ENCODE data around the gene FILIP1.
"Not testable (repeated sequence)": the region's sequence is repeated elsewhere in the genome, so short reads cannot be mapped to it uniquely, and the experiment has no call there.

Gene FILIP1

DNA sequence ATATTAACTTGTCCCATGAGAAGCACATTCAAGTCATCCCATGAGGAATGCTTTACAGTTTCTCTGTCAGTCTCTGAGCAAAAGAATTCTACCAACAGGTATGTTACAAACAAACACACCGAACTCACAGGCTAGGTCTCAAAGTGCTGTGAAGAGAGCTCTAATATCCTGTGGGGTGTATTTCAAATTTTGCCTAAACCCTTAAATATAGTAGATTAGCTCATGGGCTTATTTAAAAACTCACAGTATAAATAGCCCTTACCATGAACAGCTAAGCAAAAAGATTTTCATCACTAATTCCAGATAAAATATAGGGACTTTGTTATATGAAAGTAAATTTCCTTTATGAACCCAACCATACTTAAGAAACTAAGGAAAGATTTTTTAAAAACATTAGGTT is 77.8 kb downstream of the FILIP1 start:
- DNase-seq = no peak

DNA sequence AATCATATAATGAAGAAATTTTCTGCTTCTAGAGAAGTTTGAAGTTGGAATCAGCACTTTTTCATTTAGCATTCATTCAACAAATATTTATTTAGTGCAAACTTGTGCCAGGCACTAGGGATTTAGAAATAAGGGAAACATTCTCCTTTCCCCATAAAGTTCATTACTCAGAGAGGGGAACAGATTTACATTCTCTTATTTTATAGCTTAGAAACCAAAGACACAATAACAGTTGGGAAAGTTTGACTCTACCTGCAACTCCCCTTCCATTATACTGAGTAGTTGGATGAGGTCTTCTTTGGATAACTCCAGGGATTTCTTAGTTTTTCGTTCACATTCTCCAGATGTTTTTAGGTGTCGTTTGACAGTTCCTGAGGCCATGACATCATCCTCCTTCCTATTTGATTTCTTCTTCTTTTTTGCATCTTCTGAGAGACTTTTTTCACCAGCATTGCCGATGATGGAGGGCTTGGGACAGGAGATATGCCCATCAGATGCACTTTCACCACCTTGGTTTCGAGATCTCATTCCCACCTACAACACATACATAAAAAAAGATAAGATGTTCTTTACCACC is 79.1 kb downstream of the FILIP1 start:
- no peak for DNase-seq

DNA sequence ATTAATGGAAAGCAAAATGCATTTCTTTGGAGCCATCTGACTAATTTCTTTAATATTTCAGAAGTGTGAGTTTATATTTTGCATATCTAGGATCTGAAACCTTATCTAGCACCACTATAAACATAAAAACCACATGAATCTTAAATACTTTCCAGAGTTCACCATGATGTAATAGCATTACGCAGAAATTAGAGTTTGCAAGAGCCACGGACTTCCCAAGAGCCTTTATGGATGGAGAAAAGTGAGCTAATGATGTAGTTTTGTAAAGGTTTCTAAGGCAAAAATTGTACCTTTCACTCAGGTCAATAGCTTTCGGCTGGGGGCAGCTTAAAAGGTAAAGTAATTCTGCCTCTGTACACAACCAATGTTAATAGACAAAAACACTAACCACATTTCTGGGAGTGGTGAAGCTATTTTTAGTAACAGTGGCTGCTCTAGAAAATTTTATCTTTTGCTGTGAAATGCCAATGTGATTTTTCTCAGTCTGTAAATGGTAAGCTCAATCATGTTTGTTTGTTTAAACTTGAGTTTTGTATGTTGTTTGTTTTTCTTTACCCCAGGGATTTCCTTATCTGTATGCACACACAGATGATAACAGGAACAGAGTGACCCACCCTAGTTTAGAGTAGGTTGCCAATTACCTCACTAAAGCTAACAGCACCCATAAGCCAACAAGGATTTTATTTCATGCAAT is 80.5 kb downstream of the FILIP1 start:
- DNase-seq = no peak

DNA sequence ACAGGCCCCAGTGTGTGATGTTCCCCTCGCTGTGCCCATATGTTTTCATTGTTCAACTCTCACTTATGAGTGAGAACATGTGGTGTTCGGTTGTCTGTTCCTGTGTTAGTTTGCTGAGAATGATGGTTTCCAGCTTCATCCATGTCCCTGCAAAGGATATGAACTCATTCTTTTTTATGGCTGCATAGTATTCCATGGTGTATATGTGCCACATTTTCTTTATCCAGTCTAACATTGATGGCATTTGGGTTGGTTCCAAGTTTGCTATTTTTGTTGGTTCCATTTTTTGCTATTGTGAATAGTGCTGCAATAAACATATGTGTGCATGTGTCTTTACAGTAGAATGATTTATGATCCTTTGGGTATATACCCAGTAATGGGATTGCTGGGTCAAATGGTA is 83.0 kb downstream of the FILIP1 start:
- DNase-seq = not testable (repeated sequence)

DNA sequence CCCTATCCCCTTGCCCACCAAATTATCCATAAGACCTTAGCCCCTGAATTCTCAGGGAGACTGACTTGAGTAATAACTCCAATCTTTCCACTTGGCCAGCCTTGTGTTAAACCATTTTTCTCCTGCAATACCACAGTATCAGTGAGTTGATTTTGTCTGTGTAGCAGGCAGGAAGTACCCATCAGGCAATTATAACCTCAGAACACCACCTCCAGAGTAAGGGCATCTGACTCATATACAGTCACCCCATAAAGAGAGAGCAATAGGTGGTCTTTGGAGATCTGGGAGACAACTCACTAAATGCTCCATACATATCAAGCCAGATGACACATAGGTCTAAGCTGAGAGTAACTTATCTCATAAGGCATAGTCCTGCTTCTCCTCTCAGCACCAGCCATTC is 83.7 kb downstream of the FILIP1 start:
- no peak for DNase-seq

DNA sequence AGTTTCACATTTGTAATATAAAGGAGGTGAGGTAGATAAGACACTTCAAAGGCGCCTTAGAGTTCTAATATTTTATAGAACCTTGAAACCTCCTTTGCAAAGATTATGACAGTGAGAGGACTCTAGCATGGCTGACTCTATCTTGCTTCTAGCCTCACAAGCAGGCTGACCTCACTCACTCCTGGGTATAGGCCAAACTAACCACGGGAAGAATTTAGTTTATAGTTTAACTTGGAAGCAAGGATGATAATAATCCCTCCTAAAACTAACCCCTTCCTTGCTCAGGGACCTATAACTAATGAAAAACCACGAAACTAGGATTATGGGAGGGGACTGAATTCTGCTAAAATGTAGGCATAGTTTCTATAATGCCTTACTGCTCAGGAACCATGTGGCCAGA is 84.3 kb downstream of the FILIP1 start:
- DNase-seq = no peak

DNA sequence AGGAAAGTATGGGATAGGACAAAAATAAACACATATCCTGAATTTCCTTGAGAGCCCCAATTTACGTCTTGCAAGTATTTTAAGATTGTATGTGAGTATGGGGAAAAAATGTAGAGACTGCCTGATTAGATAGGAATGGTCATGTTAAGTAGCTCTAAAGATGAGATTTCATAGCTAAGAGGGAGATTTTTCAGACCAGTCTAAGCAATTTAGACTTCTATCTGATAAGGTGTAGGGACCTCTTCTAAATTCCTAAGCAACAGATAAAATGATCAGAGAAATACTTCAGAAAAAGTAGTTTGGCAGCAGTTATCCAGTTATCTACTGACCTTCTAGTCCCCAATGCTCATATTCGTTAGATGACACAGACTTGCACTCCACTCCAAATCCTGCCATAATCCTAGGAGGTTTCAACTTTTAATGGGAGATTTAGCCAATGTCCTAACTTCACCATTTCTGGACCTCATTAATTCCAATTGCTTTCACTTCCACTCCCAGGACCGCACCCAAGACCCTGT is 90.0 kb downstream of the FILIP1 start:
- no peak for DNase-seq

DNA sequence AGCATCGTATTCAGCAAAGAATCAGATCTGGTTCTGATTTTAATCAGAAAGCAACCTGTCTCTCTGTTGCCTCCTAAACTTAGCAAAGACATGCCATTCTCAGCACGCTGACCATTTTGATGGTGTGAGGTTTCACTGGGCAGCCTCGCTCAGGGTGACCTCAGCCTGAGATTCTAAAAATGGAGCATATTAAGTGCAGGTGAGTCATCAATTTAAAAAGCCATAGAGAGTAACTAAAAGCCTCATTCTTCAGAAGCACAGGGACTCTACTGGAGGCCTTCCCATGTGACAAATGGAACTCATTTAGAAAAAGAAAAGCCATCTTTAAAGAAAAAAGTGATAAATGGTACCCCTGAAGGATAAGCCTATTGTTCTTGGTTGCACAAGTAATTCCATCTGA is 91.3 kb downstream of the FILIP1 start:
- DNase-seq = no peak

DNA sequence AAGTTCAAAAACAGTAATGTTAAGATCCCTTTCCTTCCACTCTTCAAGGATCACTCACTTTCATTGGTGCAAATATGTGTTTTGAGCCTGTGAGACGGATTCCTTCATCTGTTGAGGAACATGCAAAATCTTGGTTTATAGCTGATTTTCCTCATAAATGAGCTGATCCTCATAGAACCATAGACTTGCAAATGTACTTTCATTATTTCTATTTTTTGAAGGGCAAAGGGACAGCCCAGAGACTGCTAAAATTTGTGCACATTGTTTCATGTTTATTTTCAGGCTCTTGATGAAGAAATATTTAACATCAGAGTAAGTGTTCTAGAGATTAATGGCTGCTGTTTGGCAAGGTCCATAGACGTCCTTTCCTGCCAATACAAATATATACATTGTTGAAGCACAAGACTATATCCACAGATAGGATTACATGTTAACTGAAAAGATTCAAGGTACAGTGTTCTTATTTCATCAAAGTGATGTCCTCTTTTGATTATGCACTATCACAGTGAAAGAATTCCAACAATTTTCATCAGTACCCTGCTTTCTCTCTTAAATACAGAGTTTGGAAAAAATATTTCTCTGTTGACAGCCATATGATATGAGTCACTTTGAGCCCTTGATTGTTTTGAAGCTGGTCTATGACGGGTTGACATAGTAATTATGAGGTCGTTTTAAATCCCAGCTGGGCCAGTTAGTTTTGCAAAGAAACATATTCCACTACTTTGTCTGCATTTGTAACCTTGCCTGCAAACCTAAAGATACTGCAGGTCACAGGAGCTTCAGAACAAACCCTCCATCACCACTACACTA is 95.7 kb downstream of the FILIP1 start:
- no peak for DNase-seq

DNA sequence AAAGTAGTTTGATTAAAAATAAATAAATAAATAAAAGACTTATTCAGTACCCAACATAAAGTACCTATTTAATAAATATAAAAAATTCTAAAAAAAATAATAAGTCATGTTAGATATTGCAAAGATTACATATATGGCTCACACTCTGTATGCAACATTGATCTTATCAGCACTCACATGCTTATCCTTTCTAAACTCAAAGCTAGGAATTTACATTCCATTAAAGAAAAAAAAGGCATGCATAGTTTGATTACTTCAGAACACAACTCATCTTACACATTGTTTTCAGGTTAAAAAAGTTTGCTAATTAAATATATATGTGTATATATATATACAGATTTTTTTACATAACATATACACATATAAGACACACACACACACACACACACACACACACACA is 96.4 kb downstream of the FILIP1 start:
- no peak for DNase-seq

DNA sequence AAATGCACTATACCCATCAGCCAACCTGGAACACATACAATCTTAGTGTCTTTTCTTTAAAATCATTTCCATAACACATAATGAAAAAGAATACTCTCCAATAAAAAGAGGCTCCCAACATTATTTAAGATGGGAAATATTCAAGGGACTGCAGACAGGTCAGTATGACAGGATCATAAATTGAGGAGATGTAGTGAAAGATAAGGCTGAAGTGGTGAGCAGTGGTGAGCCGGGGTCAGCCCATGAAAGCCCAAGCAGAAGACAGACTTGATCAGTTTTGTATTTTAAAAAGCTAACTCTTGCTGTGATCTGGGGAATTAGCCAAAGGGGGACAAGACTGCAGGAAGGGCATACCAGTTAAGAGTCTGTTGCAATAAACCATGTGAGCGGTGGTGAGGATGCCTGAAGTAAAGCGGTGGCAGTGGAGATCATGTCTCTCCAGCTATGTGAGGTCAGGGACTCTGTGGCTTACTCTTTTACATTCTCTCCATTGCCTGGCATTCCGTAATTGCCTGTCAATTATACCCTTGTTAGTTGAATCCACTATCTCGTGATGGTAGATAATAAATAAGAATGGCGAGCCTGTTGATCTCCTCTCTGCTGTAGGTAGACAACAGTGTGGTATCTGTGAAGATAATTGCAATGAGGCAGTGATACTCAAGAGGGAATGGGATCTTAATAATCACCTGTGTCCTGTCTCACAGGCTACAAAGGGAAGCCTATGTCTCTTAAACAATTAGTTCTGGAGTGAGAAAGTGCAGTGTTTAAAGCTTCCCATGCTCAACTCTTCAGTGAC is 97.4 kb downstream of the FILIP1 start:
- DNase-seq = no peak

DNA sequence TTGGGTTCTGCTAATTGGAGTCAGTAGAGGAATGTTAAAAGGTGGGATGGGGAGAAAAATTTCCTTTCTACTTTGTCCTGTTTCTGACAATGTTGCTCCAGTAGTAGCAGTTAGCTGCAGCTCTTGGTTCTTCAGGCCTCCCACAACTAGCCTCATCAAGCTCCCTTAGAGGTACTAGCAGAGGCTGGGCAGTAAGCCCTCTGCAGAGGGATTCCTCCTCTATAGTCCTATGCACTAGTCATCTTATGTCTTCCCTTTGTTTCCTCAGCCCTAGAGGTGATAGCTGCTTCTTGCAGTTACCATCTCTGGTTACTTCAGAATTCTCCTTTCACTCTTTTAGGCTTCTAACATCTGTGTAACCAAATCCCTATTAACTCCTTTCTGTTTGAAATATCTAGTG is 99.8 kb downstream of the FILIP1 start:
- DNase-seq = no peak

DNA sequence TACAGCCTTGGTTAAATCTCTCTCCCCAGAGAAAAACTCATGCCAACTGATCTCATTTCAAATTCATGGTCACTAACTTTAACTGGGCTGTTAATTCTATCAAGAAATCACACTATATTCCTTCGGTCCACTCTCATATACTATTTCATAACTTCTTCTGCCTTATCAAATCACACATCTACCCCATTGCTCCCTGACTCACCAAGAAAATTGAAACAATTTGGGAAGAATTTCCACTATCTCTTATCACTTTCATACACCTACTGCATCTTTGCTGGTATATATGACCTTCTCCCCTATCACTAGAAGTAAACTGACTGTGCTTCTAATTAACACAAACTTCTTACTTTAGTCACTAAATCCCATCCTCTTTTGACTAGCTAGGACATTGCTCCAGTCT is 102.3 kb downstream of the FILIP1 start:
- no peak for DNase-seq

DNA sequence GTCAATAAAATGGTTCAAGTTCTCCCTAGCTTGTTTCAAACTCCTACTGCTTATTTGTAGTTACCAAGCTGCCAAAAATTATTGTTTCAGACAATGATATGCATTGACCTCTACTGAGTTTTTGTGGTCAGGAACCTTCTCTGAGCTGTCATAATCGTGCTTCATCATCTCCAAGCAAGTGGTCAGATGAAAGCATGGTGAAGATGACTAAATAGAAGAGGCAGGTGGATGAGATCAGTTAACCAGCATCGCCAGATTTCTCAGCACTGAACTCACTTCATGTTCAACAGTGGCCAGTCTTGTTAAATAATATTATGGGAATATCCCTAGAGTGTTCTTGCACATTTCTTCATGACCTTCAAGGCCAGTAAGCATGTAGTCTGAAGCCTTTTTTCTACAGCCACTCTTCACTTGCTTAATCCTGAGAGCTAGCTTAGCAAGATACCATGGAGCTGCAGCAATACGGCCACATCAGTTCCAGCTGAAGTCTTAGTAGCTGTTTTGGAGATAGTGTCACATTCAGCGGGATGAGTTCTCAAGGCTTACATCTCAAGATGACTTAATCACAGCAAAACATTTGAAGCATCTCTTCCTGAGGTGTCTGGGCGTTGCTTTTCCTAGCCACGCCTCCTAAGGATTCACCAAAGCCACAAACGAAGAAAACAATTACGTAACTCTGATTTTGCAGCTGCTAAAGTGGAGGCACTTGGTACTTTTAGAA is 107.4 kb downstream of the FILIP1 start:
- DNase-seq = no peak

DNA sequence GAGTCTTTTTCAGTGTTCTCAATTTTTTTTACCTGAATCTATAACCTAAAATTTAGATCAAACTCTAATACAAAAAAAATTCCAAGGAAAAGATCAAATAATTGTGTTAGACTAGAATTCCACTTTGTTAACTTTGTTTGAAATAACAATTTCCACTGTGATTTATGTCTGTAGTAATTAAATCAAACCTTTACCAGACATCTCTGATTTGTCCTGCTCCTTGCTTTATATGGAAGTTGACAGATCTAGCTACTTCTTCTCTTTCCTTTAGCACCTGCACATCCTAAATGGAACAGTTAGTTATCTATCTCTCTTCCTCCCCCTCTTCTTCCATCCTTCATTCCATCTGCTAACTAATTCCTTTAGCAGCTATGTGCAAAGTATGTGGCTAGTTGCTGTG is 109.5 kb downstream of the FILIP1 start:
- DNase-seq = no peak

DNA sequence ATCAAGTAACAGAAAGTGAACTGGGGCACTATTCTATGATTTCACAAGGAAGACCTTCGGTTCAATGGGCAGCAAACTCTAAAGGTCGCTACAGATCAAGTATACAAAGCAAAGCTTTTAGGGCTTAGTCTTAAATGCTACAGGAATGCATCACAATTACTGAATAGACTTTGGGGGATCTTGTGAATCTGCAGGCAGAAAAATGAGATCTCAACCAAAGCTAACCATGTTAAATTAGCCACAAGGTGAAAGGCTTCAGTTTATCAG is 111.0 kb downstream of the FILIP1 start:
- no peak for DNase-seq

DNA sequence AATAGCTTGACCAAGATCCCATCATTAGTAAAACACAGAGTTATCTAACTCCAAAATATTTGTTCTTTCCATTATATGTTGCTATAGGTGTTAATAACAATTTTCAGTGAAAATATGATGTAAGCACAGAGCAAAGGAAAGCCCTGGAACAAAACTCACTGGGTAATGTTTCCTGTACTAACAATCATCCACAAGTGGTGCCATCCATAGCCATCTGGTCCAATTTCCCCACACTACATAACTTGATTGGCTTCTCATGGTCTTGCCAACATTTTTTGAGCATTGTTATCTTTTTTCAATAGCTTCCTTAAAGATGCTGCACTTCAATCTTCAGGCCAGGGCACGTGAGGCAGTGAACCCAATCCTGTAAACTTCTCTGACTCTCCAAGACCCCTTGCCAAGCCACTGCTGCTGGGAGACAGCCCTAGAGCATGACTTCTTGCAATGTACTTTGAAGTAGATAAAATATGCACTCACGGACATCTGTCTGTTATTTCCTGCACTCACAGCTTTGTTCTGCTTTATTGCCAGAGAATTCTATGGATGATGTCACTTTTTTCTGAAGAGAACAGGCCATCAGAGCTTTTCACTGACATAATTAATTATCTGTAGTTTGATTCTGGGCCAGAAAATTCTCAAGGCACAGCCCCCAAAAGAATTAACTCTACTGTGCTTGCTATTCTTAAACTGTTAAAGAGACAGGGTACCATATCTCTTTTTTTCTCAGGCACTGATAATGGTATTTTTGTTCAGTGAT is 111.5 kb downstream of the FILIP1 start:
- DNase-seq = no peak

DNA sequence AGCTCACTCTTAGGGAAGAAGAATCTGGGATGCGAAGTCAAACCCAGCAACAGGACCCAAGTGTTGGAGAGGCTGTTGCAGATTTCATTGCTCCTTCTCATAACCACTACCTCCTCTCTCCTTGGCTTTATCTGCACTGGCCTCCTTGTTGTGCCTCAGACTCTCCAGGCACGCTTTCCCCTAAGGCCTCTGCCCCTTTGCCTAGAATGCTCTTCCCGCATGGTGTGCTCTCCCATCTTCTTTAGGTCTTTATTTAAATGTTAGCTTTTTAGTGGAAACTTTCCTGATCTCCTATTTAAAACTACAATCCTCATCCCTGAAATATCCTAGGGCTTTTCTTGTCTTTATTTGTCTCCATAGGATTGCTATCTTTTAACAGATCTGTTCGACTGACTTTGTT is 114.1 kb downstream of the FILIP1 start:
- DNase-seq = no peak

DNA sequence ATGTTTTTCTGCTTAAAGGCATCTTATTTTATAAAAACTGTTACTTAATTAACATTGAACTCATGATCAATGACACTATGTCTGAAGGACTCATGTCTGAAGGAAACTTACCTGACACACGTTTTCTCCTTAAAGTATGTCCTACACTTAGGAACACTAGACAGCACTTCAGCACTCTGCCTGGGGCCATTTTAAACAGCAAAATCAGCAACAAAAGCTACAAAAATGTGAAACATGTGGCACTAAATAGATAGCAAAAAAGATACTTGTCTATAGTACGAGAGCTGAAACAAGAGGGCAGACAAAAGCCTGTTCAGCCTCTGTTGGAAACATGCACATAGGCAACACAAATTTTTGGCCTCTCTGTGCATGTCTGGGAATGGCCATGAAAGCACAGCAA is 115.5 kb downstream of the FILIP1 start:
- DNase-seq = no peak

DNA sequence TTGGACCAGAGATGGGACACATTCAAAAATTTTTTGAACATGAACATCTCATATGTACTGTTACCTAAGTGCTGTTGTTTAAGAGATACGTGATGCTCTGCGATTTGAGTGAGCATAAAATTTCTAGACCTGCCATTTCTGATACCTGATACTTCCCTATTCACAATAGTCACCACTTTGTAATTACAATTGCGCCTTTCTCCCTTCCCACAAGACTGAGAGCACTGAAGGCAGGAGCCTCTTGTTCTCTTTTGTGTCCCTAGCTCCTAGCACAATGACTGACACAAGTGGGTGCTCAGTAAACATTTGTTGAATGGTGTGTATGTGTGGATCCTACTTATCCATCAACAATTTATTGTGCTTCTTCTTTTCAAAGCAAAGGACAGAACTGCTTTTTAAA is 116.2 kb downstream of the FILIP1 start:
- DNase-seq = no peak

DNA sequence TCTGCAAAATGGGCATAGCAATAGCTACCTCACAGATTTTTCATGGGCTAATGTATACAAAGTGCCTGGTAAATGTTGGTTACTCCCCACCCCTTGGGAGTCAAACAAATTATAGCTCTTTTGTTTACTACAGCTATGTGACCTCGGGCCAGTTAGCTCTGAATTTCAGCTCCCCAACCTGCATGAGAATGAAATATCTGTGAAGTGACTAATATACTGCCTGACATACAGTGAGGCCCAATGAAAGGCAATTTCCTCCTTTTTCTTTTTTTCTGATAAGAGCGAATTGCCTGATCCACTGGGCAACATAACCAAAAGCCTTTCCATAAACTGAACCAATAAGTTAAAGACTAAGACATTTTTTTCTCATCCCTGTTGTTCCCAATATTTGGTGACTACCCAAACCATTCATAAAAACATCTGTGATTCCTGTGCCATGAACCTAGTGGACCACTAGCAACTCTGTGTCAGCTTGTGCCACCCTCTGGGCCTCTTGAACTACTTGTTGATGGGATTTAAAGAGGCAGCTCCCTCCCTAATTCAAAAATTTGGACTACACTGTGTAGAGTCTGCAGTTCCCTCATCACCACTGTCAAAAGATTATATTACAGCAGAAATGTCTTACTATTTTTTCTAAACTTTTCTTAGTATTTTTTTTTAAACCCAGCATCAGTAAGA is 117.1 kb downstream of the FILIP1 start:
- DNase-seq = no peak
